Endothelial cell of umbilical vein (primary cell): ENCODE results near the gene SLC22A23.

Experiments used
- POLR2A ChIP-seq: IDR thresholded peaks from 2 replicates; pipeline ENCODE4 v1.6.1; 2012; ENCODE audit warnings: low read depth, mild to moderate bottlenecking, control low read depth, low read length
- POLR2AphosphoS5 ChIP-seq: IDR thresholded peaks from 2 replicates; pipeline ENCODE4 v1.6.1; 2012; ENCODE audit warnings: low read depth, mild to moderate bottlenecking, control low read depth, low read length, moderate library complexity; ENCODE audit not compliant: insufficient read depth
- TF ChIP-seq, protein P1 (sequence below), 2 donors: IDR thresholded peaks; 1 replicate in 1 of 2; 2 replicates in 1 of 2; pipeline ENCODE4 v1.5.1; 2011; ENCODE audit warnings: low read length in 2 of 2, mild to moderate bottlenecking in 2 of 2, moderate library complexity in 2 of 2, control low read depth in 1 of 2, inconsistent platforms in 1 of 2, low read depth in 1 of 2; ENCODE audit not compliant: insufficient read depth in 1 of 2; ENCODE audit errors: extremely low read depth in 1 of 2

GRCh38 chr6:3455147-3455568 lies 1.7 kb downstream of the SLC22A23 start:
- TF ChIP-seq, protein P1, sequence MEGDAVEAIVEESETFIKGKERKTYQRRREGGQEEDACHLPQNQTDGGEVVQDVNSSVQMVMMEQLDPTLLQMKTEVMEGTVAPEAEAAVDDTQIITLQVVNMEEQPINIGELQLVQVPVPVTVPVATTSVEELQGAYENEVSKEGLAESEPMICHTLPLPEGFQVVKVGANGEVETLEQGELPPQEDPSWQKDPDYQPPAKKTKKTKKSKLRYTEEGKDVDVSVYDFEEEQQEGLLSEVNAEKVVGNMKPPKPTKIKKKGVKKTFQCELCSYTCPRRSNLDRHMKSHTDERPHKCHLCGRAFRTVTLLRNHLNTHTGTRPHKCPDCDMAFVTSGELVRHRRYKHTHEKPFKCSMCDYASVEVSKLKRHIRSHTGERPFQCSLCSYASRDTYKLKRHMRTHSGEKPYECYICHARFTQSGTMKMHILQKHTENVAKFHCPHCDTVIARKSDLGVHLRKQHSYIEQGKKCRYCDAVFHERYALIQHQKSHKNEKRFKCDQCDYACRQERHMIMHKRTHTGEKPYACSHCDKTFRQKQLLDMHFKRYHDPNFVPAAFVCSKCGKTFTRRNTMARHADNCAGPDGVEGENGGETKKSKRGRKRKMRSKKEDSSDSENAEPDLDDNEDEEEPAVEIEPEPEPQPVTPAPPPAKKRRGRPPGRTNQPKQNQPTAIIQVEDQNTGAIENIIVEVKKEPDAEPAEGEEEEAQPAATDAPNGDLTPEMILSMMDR (IDR thresholded peaks at IDR 0.05; ENCODE audit: extremely low read depth in 1 of 2, insufficient read depth in 1 of 2, low read depth in 1 of 2, low read length in 2 of 2): no peak
- TF ChIP-seq POLR2A: no peak
- no peak for TF ChIP-seq POLR2AphosphoS5
